HepG2 (cell line): ENCODE results near the gene MOGAT3. TPM values are rescaled to one million over a fixed set of nuclear protein-coding genes. Genes with fewer than 3 reads are reported as not detected.

Experiments used
- ATF5 ChIP-seq: sonication (generic); formaldehyde crosslinking; IDR thresholded peaks from 2 replicates; pipeline ENCODE4 v1.4.0; 2020; ENCODE audit warnings: mild to moderate bottlenecking, low read depth, missing genetic modification reagents
- ATRX ChIP-seq: sonication (generic); formaldehyde crosslinking; IDR thresholded peaks from 2 replicates; pipeline ENCODE4 v1.4.0; 2020; ENCODE audit warnings: missing genetic modification reagents, borderline replicate concordance
- FOXJ3 ChIP-seq: sonication (generic); formaldehyde crosslinking; IDR thresholded peaks from 2 replicates; pipeline ENCODE4 v1.4.0; 2020; ENCODE audit warnings: missing genetic modification reagents, mild to moderate bottlenecking, borderline replicate concordance
- HIVEP1 ChIP-seq: sonication (generic); formaldehyde crosslinking; IDR thresholded peaks from 2 replicates; pipeline ENCODE4 v1.4.0; 2020; ENCODE audit warnings: mild to moderate bottlenecking, missing genetic modification reagents
- JUND ChIP-seq: sonication (generic); formaldehyde crosslinking; IDR thresholded peaks from 2 replicates; pipeline ENCODE4 v1.8.0; 2022; ENCODE audit warnings: mild to moderate bottlenecking, missing genetic modification reagents
- KLF6 ChIP-seq: IDR thresholded peaks from 2 replicates; pipeline ENCODE4 v1.8.0; 2016; ENCODE audit warnings: missing biosample characterization, missing genetic modification reagents
- RFX5 ChIP-seq: IDR thresholded peaks from 2 replicates; pipeline ENCODE4 v1.6.1; 2011; ENCODE audit warnings: low read depth, low read length, improper control_type of control experiment
- SNAPC4 ChIP-seq: sonication (generic); formaldehyde crosslinking; IDR thresholded peaks from 2 replicates; pipeline ENCODE4 v1.4.0; 2020; ENCODE audit warnings: mild to moderate bottlenecking, missing genetic modification reagents
- UBTF ChIP-seq: sonication (generic); formaldehyde crosslinking; IDR thresholded peaks from 2 replicates; pipeline ENCODE4 v1.4.0; 2020; ENCODE audit warnings: mild to moderate bottlenecking, missing genetic modification reagents
- ZNF12 ChIP-seq: sonication (generic); formaldehyde crosslinking; IDR thresholded peaks from 2 replicates; pipeline ENCODE4 v1.5.0; 2020; ENCODE audit warnings: missing genetic modification reagents
- ZNF501 ChIP-seq: sonication (generic); formaldehyde crosslinking; IDR thresholded peaks from 2 replicates; pipeline ENCODE4 v1.5.1; 2020; ENCODE audit warnings: mild to moderate bottlenecking, moderate library complexity, missing genetic modification reagents
- ZNF564 ChIP-seq: sonication (generic); formaldehyde crosslinking; IDR thresholded peaks from 2 replicates; pipeline ENCODE4 v1.8.1; 2023; ENCODE audit warnings: mild to moderate bottlenecking, missing genetic modification reagents
- ZNF672 ChIP-seq: sonication (generic); formaldehyde crosslinking; IDR thresholded peaks from 2 replicates; pipeline ENCODE4 v1.8.1; 2022; ENCODE audit warnings: missing genetic modification reagents
- polyA plus RNA-seq, 8 experiments: library from polyadenylated mRNA; depleted of rRNA in 3 of 8; stranded (reverse) in 7 of 8; unstranded in 1 of 8; fragments of >200 nt; fragmentation: Illumina TruSeq in 4 of 8; extraction: Trizol in 4 of 8; gene quantifications; 2 replicates each; pipeline versions ENCODE4 v1.2.1 to v1.2.3, GENCODE V29; 2011 to 2016; ENCODE audit warnings: low read depth in 4 of 8, missing spikeins in 1 of 8, mixed read lengths in 1 of 8; ENCODE audit not compliant: insufficient read depth in 1 of 8
- total RNA-seq, 5 experiments: library from RNA; depleted of rRNA; stranded (reverse); fragments of >200 nt; fragmentation: Illumina TruSeq; extraction: Trizol; gene quantifications; 2 replicates each; pipeline ENCODE4 v1.2.3, GENCODE V29; 2016; ENCODE audit warnings: low read depth in 1 of 5
- TF ChIP-seq, protein P1 (sequence below): sonication (generic); formaldehyde crosslinking; IDR thresholded peaks from 2 replicates; pipeline ENCODE4 v1.8.1; 2022; ENCODE audit warnings: mild to moderate bottlenecking, missing genetic modification reagents
- TF ChIP-seq, protein P2 (sequence below): sonication (generic); formaldehyde crosslinking; IDR thresholded peaks from 2 replicates; pipeline ENCODE4 v1.4.0; 2020; ENCODE audit warnings: low read depth, missing genetic modification reagents

MOGAT3 gene
- total and polyA plus RNA-seq, 2 of the 13 experiments (the other 11 are each of a cell fraction or from before 2014, with no cell fraction given): 22.5 to 30.5 TPM

- no peak for TF ChIP-seq SNAPC4 (CRISPR knock-in tag)
- no peak for TF ChIP-seq RFX5
- TF ChIP-seq ATRX (CRISPR knock-in tag): no peak
- peak; percentile 89 for TF ChIP-seq HIVEP1 (CRISPR knock-in tag)
- peak; percentile 99 for TF ChIP-seq UBTF (CRISPR knock-in tag)
- no peak for TF ChIP-seq JUND (CRISPR knock-in tag)
- TF ChIP-seq, protein P1, sequence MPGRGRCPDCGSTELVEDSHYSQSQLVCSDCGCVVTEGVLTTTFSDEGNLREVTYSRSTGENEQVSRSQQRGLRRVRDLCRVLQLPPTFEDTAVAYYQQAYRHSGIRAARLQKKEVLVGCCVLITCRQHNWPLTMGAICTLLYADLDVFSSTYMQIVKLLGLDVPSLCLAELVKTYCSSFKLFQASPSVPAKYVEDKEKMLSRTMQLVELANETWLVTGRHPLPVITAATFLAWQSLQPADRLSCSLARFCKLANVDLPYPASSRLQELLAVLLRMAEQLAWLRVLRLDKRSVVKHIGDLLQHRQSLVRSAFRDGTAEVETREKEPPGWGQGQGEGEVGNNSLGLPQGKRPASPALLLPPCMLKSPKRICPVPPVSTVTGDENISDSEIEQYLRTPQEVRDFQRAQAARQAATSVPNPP: peak; percentile 58; the same call in 1 of the 2 replicates
- TF ChIP-seq ZNF501 (CRISPR knock-in tag): peak; percentile 3; the same call in 1 of the 2 replicates
- no peak for TF ChIP-seq ATF5
- no peak for TF ChIP-seq ZNF564 (CRISPR knock-in tag)
- TF ChIP-seq ZNF12: no peak
- TF ChIP-seq KLF6 (CRISPR knock-in tag): peak; percentile 48; the same call in 1 of the 2 replicates
- TF ChIP-seq, protein P2, sequence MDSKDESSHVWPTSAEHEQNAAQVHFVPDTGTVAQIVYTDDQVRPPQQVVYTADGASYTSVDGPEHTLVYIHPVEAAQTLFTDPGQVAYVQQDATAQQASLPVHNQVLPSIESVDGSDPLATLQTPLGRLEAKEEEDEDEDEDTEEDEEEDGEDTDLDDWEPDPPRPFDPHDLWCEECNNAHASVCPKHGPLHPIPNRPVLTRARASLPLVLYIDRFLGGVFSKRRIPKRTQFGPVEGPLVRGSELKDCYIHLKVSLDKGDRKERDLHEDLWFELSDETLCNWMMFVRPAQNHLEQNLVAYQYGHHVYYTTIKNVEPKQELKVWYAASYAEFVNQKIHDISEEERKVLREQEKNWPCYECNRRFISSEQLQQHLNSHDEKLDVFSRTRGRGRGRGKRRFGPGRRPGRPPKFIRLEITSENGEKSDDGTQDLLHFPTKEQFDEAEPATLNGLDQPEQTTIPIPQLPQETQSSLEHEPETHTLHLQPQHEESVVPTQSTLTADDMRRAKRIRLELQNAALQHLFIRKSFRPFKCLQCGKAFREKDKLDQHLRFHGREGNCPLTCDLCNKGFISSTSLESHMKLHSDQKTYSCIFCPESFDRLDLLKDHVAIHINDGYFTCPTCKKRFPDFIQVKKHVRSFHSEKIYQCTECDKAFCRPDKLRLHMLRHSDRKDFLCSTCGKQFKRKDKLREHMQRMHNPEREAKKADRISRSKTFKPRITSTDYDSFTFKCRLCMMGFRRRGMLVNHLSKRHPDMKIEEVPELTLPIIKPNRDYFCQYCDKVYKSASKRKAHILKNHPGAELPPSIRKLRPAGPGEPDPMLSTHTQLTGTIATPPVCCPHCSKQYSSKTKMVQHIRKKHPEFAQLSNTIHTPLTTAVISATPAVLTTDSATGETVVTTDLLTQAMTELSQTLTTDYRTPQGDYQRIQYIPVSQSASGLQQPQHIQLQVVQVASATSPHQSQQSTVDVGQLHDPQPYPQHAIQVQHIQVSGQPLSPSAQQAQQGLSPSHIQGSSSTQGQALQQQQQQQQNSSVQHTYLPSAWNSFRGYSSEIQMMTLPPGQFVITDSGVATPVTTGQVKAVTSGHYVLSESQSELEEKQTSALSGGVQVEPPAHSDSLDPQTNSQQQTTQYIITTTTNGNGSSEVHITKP (CRISPR knock-in tag): 0 out of 2 replicates have a peak, but pooled peaks have one; percentile 20
- no peak for TF ChIP-seq ZNF672
- TF ChIP-seq FOXJ3 (CRISPR knock-in tag): no peak
These were observed 1.1 kb upstream of the MOGAT3 start (continued) for GRCh38 chr7:101201695-101202602.
